Renal pelvis (tissue), 4 donors: Measurements from ENCODE around the gene HOXC13. TPM values are rescaled to one million over a fixed set of nuclear protein-coding genes. Genes with fewer than 3 reads are reported as not detected.

Experiments
- DNase-seq: peaks from one replicate; pipeline ENCODE4 v3.0.0-alpha.2; 2013
- polyA plus RNA-seq, 3 donors: library from polyadenylated mRNA; unstranded; fragments of 120-200 nt; gene quantifications; one replicate each; pipeline ENCODE4 v1.2.1, GENCODE V29; 2013; ENCODE audit not compliant: insufficient read length in 3 of 3

Gene HOXC13
- polyA plus RNA-seq, 3 donors, result not detected

- DNase-seq, result no peak
These were observed 54.8 kb downstream of the HOXC13 start for GRCh38 chr12:53993162-53994008.

DNA sequence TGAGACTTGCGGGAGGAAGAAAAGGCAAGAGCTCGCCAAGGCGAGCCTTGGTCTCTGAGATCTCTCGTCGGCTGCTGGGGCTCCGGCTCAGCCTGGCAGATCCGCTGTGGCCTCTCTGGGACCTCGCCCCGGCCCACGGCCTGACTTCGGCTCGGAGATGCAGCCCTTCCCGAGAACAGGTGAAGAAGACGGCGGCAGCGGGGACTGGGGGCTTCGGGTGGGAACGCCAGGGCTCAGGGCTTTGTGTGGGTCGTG is 55.3 kb downstream of the HOXC13 start:
- DNase-seq, result no peak

GRCh38 chr12:53994264-53995001 is 55.8 kb downstream of the HOXC13 start:
- DNase-seq, result no peak

- no peak for DNase-seq
These were observed 56.4 kb downstream of the HOXC13 start for GRCh38 chr12:53995002-53995377.

DNA sequence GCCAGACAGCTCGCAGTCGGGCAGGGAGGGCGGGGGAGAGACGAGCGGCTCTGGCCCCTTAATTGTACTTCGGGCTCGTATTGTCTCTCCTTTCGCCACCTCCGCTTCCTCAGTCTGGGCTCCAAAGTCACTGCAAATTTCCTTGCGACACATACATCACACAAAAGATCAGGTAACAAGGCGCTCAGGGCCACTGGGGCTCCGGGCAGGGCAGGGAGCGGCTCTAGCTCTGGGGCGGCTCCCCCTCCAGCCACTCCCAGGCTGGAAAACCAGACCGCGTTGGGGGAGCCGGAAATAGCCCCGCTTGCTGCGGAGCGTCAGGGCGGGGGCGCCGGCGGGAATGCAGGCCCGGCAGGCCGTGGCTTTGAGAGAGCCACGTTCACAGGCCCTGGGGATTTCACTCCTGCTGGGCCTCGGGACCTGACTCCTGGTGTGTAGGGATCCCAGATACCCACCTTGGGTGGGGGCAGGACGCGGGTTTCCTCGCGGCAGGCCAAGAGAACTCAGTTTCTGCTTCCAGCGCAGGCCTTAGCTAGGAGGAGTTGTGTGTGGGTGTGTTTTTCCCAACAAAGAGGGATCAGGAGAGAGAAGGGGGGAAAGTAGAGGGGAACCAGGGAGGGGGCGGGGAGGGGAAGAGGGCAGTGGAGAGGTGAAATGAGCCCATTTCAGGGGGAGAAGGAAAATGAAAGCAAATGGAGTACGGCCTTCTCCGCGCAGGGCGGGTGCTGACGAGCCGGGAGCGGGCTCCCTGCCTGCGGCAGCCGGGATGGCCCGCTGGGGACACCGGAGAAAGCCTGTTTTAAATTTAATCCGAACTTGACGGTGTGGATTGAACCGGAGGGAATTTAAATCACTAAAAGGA is 57.0 kb downstream of the HOXC13 start:
- no peak for DNase-seq

Other genes with a start within 250 kb of the HOXC13 start
- 100 to 1,000 TPM; 121 to 142 (median 139) TPM for gene CALCOCO1, start 211.4 kb upstream of the HOXC13 start, polyA plus RNA-seq
- gene CISTR, start 186.9 kb upstream of the HOXC13 start, polyA plus RNA-seq, result under 1 TPM in 1 of 3 donors, not detected in 2; 0.20 TPM
- gene HOXC12, start 16.1 kb downstream of the HOXC13 start, polyA plus RNA-seq, result not detected
- gene HOXC11, start 34.3 kb downstream of the HOXC13 start, polyA plus RNA-seq, result 1 to 10 TPM; 2.1 to 2.3 (median 2.1) TPM
- gene HOTAIR, start 36.1 kb downstream of the HOXC13 start, polyA plus RNA-seq, result 1 to 10 TPM; 1.5 to 3.6 (median 1.6) TPM
- gene HOXC10, start 46.3 kb downstream of the HOXC13 start, polyA plus RNA-seq, result 10 to 100 TPM; 53.8 to 61.0 (median 58.4) TPM
- gene HOXC9, start 61.3 kb downstream of the HOXC13 start, polyA plus RNA-seq, result 10 to 100 TPM; 22.4 to 29.8 (median 25.7) TPM
- gene HOXC8, start 70.2 kb downstream of the HOXC13 start, polyA plus RNA-seq, result 10 to 100 TPM in 1 of 3 donors, 1 to 10 TPM in 2; 7.8 to 12.6 (median 8.2) TPM
- gene HOXC6, start 89.6 kb downstream of the HOXC13 start, polyA plus RNA-seq, result 10 to 100 TPM; 28.7 to 40.5 (median 30.0) TPM
- 1 to 10 TPM; 1.8 to 3.6 (median 3.0) TPM for gene HOXC5, start 94.2 kb downstream of the HOXC13 start, polyA plus RNA-seq
- 10 to 100 TPM; 44.4 to 62.9 (median 46.7) TPM for gene HOXC4, start 115.0 kb downstream of the HOXC13 start, polyA plus RNA-seq